ENCODE measurements around the gene RAB10. TPM values are rescaled to one million over a fixed set of nuclear protein-coding genes. Genes with fewer than 3 reads are reported as not detected.

Gene RAB10
- total and polyA plus RNA-seq, 2 of the 4 experiments (the other 2 are of a cell fraction): 30.1 to 77.1 TPM

DNA sequence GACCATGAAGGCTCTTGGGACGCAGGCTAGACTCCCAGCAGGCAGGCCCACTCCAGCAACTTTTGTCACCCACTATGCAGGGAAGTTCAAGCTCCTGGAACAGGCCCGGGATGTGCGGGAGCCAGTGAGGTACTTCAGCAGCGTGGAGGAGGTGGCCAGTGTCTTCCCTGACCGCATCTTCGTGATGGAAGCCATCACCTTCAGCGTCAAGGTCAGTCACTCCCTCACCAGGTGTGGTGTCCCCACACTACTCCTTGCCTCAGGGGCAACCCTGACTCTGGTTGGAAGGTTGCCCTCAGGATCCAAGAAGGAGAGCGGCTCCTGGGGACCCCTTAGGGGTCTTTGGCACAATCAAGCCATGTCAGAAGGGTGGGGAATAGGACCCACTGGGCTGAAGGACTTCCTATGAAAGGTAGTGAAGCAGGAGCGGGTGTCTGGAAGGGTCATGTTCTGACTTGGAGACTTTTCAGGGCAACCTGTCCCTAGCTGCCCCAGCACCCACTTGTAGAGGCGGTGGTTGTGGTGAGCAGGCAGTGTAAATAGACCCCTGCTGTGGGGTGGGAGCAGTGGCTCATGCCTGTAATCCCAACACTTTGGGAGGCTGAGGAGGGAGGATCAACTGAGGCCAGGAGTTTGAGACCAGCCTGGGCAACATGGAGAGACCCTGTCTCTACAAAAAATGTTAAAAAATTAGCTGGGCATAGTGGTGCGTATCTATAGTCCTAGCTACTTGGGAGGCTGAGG, 149.2 kb downstream of the RAB10 start:
- no peak for TF ChIP-seq CTCF (conservative IDR thresholded peaks at IDR 0.05; ENCODE audit: low read depth, low read length)
- no peak for TF ChIP-seq ELK1 (IDR thresholded peaks at IDR 0.05; ENCODE audit: borderline replicate concordance, low read depth, low read length)
- no peak overlapping the region for H2BK20ac ChIP-seq (ENCODE audit: low read depth, low read length)
- intact Hi-C loops (cut with micrococcal nuclease): no loop called here
- no peaks in the 10 kb centered on the region for H3K9me1 ChIP-seq (ENCODE audit: insufficient read depth, low read length)
- H3K36me3 ChIP-seq (ENCODE audit: control insufficient read depth, insufficient read depth, low read length): no peaks in the 10 kb centered on the region
- no peak overlapping the region for H3K14ac ChIP-seq (replicated peaks; ENCODE audit: low read depth, low read length)
- no peak overlapping the region for H4K8ac ChIP-seq (ENCODE audit: low read depth in 2 of 2, low read length in 2 of 2)
- H2AFZ ChIP-seq (replicated peaks; ENCODE audit: low read length, poor library complexity): no peak overlapping the region
- WGBS, 2 experiments (ENCODE audit: extremely low coverage in 2 of 2, insufficient read length in 1 of 2): 93% methylated on average over 2 of the region's 11 CpGs; no CpG with 5 or more reads in 1 of the 2 experiments
- no peaks in the 10 kb centered on the region for H3K79me1 ChIP-seq (ENCODE audit: low read depth in 1 of 2, low read length in 2 of 2)
- no peak overlapping the region for H3K9ac ChIP-seq (ENCODE audit: low read depth, low read length)
- in situ Hi-C loops (cut with MboI; ENCODE audit: low sequenced_read_pairs): no loop called here
- H4K20me1 ChIP-seq (ENCODE audit: insufficient read depth, low read length): no peaks in the 10 kb centered on the region
- no peak overlapping the region for H4K91ac ChIP-seq (ENCODE audit: insufficient read depth, low read depth, low read length)
- H3K4ac ChIP-seq (ENCODE audit: low read depth, low read length): no peak overlapping the region
- dilution Hi-C loops (cut with HindIII; ENCODE audit: low sequenced_read_pairs, unreplicated experiment): no loop called here
- H3K4me2 ChIP-seq (ENCODE audit: low read depth, low read length): no peak overlapping the region
- no peak overlapping the region for H2AK5ac ChIP-seq (ENCODE audit: low read depth, low read length)
- ChIA-PET CTCF (no interaction called here), POLR2A (ENCODE audit: unreplicated experiment) (no interaction called here)
- H3K4me1 ChIP-seq (ENCODE audit: control insufficient read depth, insufficient read depth, low read length): no peaks in the 10 kb centered on the region
- DNase-seq (no peak), ATAC-seq (ENCODE audit: low read depth) (no peak)
- no peak overlapping the region for H2BK120ac ChIP-seq (ENCODE audit: low read depth, low read length)
- H3K18ac ChIP-seq (ENCODE audit: low read depth, low read length): no peak overlapping the region
- no peak overlapping the region for H3K56ac ChIP-seq (ENCODE audit: extremely low read depth, insufficient read depth, low read length)
- no TSS peak for BruUV-seq (replicated peaks)
- H3K9me3 ChIP-seq (ENCODE audit: control insufficient read depth, insufficient read depth, low read length): no peaks in the 10 kb centered on the region
- no peak overlapping the region for H2BK15ac ChIP-seq (ENCODE audit: low read depth, low read length)
- no peak overlapping the region for H2BK5ac ChIP-seq (ENCODE audit: low read depth, low read length, poor library complexity, severe bottlenecking)
- H2AK9ac ChIP-seq (replicated peaks; ENCODE audit: low read depth, low read length, poor library complexity): no peak overlapping the region
- H3K4me3 ChIP-seq (ENCODE audit: insufficient read depth, low read depth, low read length): no peak overlapping the region
- H3K27ac ChIP-seq (ENCODE audit: insufficient read depth, low read length): no peak overlapping the region
- H4K5ac ChIP-seq (ENCODE audit: low read depth, low read length): no peak overlapping the region
- H3K23ac ChIP-seq (ENCODE audit: low read depth, low read length): no peak overlapping the region
- no peaks in the 10 kb centered on the region; the same call in 1 of the 2 replicates for H3K27me3 ChIP-seq (ENCODE audit: control insufficient read depth, insufficient read depth, low read length)
